HG03439 (cell line): ENCODE results near the gene CLIC1.

Experiments
- ATAC-seq: cut with Tn5 transposase; IDR thresholded peaks from one replicate; pipeline ENCODE4 v1.9.1; 2021; ENCODE audit warnings: mild to moderate bottlenecking, moderate library complexity; ENCODE audit not compliant: unreplicated experiment

CLIC1 gene

DNA sequence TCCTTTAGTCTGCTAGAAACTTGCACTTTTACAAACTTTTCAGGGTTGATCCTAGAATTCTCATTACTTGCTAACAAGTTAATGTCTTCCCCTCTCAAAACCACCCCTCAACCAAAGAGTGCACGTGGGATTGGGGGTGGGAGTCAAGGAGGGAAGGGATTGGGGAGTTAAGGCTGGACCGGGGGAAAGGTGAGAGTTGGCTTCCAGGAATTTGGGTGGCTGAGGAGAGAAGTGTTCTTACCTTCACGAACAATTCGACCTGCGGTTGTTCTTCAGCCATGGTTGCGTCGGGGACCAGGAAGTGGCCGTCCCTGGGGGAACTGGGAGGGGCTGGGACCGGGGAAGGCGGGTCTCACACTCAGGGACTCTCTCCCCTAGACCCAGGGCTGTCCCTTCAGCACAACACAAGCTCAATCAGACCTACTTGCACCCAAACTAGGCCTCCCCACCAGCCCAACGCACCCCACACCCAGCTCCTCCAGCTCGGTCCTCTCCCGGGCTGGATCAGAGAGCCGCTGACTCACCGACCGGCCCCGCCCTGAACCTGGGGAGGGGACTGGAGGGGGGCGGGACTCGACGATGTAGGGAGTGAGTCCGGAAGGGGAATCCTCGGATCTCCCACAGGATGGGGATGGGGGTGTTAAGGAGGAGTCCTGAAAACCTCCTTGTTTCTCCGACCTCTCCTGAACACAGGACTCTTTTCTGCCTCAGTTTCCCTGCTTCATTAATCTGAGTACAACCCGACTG lies at the start of gene CLIC1:
CLIC1 (minus strand) TSS at position 510 of the 747 bp plus-strand sequence; CDS start at position 280, 230 bp downstream.
- ATAC-seq, result no peak

DNA sequence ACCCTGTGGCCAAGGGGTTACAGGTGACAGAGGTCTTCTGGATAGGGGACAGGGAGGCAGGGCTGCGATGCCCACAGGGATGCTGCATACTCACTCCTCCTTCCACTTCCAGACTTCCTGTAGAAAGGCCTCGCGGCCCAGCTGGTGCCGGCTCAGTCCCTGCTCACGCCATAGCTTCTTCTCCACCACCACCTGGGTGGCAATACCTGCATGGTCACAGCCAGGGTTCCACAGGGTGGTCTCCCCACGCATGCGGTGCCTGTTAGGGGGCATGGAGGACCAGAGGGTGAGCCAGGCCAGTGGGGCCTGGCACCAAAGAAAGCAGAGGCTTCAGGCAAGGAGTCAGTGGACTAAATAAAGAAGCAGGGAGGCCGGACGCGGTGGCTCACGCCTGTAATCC lies 49.1 kb upstream of the CLIC1 start:
- ATAC-seq, result no peak

DNA sequence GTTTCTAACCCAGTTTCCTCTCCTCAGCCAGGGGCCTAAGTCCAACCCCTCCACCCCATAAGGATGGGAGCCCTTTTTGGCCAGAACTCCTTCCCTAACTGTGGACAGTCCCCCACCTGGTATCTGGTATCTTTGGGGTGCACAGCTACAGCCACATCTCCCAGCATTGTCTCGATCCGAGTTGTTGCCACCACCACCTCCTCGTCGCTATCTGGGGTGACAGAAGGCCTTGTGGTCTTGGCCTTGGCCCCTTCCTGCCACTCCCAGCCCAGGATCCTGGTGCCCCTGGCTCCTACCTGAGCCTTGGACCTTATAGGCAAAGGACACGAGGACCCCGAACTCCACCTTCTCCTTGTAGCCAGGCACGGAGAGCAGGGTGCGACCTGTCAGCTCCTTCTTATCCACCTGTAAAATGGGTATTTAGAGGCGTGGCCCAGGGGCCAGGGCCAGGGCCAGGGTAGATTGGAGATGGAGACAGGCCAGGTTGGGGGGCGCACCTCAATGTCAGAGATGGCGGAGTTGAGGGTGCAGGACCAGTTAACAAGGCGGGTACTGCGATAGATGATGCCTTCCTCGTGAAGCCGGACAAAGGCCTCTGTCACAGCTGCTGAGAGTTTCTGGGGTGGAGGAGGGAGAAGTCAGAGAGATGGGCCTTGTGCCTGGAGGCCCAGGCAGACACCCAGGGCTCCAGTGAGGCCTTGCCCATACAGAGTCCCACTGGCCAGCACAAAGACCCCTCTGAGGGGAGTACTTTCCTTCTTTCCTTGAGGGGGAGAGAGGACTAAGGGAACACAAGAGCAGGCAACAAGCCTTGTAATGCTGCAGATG lies 48.0 kb upstream of the CLIC1 start:
- ATAC-seq, result no peak

DNA sequence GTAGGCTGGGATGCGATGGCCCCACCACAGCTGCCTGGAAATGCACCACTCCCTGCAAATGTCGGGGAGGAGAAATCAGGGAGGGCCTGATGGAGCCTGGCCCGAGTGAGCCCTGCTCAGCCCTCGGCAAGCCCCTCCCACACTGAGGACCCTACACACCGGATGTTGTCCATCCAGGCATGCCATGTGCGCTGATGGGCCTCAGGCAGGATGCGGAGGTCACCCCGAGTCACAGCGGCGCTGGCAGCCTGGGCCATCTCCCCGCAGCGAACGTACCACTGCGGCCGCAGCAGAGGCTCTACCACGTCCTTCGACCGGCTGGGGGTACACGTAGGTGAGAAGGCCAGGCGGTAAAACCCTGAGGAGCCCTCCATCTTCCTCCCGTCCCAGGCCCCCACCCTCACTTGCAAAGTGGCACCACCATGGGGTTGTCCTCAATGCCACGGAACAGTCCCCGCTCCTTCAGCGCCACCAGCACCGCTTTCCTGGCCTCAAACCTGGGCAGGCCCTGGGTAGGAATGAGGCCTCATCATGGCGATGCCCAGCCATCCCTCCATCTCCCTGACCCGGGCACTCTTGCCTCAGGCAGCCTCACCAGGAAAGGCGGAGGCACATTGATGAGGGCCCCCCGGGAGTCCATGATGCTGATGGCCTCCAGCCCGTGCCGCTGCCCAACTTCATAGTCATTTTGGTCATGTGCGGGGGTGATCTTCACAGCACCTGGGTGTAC lies 46.0 kb upstream of the CLIC1 start:
- ATAC-seq, result no peak

- no peak for ATAC-seq
These were observed 45.2 kb upstream of the CLIC1 start for GRCh38 chr6:31781244-31782125.

GRCh38 chr6:31780507-31781243 lies 44.3 kb upstream of the CLIC1 start:
- no peak for ATAC-seq

DNA sequence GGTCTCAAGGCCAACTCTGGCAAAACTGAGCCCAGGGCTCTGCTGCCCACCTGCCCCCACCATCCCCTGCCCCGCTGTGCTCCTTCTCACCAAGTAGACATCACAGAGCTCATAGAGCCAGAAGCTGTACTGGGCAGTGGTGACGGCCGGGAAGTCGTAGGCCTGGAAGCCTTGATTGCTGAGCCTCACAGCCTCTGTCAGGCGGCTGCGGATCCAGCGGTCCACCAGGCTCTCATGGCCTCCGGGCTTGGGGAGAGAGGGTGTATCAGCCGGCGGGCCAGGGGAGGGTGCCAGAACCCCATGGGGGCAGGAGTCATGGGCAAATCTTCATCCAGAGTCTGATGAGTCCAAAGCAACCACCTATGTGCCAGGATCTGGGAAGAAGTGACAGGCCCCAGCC lies 43.6 kb upstream of the CLIC1 start:
- ATAC-seq, result no peak

DNA sequence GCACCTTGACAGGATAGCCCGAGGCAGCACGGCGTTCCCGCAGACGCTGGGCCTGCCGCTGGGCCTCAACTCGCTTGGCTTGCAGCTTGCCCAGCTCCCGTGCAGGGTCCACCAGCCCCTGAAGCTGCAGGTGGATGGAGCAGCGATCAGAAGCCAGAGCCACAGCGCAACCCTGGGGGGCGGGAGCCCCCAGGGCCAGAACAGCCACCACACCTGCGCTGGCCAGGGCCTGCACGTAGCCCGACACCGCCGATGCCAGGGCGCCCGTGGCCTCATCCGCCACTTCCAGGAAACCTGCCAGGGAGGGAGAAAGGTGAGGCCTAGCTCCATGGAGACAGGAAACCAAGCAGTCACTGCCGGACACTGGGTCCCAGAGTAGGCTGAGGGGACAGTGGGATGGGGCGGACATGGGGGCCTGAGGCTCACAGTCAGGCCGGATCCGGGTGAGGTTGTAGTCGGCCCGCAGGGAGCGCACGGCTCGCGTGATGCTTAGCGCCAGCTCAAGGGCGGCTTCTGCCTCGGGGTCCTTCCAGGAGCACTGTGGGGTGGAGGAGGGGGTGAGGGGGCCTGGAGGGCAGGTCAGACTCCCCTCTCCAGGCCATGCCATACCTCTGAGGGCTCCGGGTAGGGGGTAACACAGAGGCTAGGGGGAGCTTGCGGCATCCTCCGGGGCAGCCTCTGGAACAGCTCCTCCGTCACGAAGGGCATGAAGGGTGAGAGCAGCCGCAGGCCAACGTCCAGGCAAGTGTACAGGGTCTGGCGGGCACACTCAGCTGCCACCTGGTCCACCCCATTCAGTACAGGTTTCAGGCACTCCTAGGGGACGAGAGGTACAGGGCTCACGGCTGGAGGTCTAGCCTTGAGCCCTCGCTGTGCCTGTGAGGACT lies 42.9 kb upstream of the CLIC1 start:
- ATAC-seq, result no peak

DNA sequence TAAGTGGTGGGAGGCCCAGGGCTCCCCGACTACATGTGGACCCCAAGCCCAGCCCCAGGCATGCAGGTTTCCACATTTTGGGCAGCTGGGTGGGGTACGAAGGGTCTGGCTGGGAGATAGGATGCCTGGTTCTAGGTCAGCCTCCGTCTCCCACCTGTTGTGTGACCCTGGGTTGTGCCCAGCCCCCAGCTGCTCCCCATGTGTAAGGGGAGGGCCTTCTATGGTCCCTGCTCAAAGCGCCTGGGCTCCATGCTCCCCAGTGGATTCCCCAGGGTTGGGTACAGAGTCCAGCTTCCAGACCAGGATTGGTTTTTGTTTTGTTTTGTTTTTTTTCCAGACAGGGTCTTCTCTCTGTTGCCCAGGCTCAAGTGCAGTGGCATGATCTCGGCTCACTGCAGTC lies 41.9 kb upstream of the CLIC1 start:
- ATAC-seq, result no peak

- no peak for ATAC-seq
These were observed 41.3 kb upstream of the CLIC1 start for GRCh38 chr6:31777667-31778050.

- ATAC-seq, result peak; percentile 73
These were observed 40.8 kb upstream of the CLIC1 start, which contains the start of gene VWA7 for GRCh38 chr6:31776989-31777666. Gene VWA7, minus strand, starts transcription at chr6:31777328. Its CDS starts 549 bp downstream, at chr6:31776779.

DNA sequence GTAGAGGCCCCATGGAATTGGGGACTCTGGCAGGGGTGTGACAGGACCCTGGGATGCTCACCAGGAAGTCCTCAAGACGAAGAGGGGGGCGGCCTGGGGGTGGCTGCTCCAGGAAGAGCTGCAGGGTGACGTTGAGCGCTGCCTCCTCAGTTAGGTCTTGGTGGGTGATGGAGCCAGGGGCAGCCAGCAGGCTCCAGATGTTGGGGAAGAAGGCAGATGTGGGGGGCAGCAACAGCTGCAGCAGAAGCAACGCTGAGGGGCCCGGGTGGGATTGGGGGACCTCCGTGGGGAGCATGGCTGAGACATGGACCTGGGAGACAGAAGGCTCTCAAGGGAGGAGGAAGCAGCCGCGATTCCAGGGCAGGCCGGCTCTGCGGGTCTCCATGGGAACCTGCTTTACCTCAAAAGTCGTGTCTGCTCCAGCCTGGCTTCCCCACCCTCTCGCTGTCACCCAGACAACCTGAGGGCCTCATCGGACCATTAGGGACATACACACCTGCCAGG lies 40.2 kb upstream of the CLIC1 start:
- ATAC-seq, result no peak

- ATAC-seq, result no peak
These were observed 39.5 kb upstream of the CLIC1 start for GRCh38 chr6:31775633-31776484.

DNA sequence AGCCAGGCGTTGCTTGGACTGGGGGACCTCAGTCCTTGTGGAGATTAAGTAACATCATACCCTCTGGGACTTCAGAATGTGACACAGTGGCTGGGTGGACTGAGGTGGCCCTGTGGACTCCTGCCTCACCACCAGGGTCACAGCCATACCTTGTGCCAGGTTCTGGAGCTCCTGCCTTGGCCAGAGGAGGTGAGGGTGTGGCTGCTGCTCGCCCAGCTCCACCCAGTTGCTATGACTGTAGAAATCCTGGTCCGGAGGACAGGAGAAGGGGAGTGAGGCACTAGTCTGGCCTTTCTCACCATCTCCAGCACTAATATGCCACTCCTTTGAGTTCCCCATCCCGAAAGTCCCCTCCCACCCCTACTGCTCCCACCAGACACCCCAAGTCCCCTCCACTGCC lies 38.9 kb upstream of the CLIC1 start:
- ATAC-seq, result no peak

- no peak for ATAC-seq
These were observed 35.6 kb upstream of the CLIC1 start for GRCh38 chr6:31771992-31772358.

DNA sequence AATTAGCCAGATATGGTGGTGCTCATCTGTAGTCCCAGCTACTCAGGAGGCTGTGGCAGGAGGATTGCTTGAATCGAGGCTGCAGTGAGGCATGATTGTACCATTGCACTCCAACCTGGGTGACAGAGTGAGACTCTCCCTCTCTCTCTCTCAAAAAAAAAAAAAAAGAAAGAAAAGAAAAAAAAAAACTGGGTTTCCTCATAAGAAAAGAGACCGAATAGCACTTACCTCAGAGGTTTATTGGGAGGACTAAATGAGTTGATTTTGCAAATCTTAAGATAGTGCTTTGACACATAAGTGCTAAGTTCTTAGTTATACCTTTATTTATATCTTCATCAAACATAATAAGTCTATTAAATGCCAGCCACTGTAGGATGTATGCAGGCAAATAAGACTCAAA lies 34.5 kb upstream of the CLIC1 start:
- no peak for ATAC-seq

- ATAC-seq, result no peak
These were observed 33.5 kb upstream of the CLIC1 start for GRCh38 chr6:31769684-31770371.
